Cardiac fibroblast (primary cell): ENCODE measurements around the gene ADARB2.

Experiments used
- DNase-seq, 2 donors: peaks; one replicate each; pipeline versions ENCODE4 v3.0.0 to v3.0.0-alpha.2; 2010; ENCODE audit warnings: low read depth in 2 of 2
- H3K4me3 ChIP-seq, 2 donors: replicated peaks in 1 of 2; 1 replicate in 1 of 2; 2 replicates in 1 of 2; pipeline ENCODE4 v1.5.1; 2011; ENCODE audit warnings: low read depth in 2 of 2, low read length in 2 of 2, mild to moderate bottlenecking in 2 of 2, moderate library complexity in 1 of 2
- TF ChIP-seq, protein P1 (sequence below): IDR thresholded peaks from one replicate; pipeline ENCODE4 v1.5.1; 2011; ENCODE audit warnings: low read depth, mild to moderate bottlenecking, low read length, inconsistent platforms

Gene ADARB2

DNA sequence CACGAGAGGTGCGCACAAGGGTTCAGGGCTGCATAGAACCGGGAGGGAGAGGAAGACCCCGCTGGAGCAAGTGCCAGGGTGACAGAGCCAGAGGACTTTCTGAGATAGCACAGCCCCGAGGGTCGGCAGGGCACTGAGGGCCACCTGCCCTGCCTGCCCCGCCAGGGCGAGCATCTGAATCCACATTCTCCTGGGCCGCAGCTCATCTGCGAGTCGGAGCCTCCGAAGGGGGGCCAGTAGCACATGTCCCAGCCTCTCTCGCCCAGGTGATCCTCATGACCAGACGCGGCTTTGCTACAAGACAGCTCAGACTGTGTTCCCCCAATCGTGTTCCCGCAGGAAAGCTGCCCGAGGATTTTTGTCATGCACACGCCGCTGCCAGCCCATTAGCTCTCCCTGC is 71.2 kb downstream of the ADARB2 start:
- no peak for DNase-seq
- TF ChIP-seq, protein P1, sequence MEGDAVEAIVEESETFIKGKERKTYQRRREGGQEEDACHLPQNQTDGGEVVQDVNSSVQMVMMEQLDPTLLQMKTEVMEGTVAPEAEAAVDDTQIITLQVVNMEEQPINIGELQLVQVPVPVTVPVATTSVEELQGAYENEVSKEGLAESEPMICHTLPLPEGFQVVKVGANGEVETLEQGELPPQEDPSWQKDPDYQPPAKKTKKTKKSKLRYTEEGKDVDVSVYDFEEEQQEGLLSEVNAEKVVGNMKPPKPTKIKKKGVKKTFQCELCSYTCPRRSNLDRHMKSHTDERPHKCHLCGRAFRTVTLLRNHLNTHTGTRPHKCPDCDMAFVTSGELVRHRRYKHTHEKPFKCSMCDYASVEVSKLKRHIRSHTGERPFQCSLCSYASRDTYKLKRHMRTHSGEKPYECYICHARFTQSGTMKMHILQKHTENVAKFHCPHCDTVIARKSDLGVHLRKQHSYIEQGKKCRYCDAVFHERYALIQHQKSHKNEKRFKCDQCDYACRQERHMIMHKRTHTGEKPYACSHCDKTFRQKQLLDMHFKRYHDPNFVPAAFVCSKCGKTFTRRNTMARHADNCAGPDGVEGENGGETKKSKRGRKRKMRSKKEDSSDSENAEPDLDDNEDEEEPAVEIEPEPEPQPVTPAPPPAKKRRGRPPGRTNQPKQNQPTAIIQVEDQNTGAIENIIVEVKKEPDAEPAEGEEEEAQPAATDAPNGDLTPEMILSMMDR = no peak
- no peak overlapping the region for H3K4me3 ChIP-seq

DNA sequence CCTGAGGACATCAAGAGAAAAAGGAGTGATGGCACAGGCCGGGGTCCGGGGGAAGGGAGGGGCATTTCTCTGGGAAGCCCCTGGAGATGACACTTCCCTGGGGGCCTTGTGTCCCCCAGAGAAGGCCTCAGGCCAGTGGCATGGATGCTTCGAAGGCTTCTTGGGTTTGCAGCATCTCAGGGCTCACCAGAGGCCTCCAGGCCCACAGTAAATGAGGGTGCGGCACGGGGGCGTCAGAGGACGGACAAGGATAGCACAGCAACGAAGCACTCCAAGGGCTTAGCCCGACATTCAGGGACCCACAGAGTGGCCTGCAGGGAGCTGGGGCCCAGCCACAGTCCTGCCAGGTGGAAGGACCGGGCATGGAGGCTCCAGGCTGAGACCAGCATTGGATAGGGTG is 71.6 kb downstream of the ADARB2 start:
- TF ChIP-seq, protein P1 = no peak
- DNase-seq = no peak
- no peak overlapping the region for H3K4me3 ChIP-seq

DNA sequence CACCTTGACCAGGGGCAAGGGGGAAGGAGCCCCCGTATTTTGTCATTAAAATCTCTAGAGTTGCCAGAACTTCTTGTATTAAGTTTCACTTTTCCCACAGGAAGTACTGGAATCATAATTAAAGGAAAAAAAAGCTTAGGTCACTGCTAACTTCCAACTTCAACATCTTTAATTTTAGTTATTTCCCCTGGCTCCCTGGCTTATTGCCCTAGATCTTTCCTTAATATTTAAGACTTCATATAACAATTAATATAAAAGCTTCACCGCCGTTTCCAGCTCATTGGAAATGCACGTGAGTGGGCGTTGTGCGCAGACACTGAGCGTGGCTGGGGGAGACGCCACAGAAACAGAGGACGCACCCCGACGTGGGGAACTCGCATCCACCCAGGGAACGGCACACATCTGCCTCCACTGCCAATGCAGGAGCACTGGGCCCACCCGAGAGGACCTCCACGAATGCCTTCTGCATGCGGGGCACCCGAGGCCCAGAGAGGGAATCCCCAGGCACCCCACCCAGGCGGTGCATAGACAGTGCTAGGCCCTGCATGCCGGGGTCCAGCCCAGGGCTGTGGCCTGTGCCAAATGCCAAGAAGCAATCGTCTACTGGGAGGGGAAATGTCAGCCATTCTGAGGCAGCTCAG is 72.2 kb downstream of the ADARB2 start:
- TF ChIP-seq, protein P1 = no peak
- no peak for DNase-seq
- H3K4me3 ChIP-seq = no peak overlapping the region

DNA sequence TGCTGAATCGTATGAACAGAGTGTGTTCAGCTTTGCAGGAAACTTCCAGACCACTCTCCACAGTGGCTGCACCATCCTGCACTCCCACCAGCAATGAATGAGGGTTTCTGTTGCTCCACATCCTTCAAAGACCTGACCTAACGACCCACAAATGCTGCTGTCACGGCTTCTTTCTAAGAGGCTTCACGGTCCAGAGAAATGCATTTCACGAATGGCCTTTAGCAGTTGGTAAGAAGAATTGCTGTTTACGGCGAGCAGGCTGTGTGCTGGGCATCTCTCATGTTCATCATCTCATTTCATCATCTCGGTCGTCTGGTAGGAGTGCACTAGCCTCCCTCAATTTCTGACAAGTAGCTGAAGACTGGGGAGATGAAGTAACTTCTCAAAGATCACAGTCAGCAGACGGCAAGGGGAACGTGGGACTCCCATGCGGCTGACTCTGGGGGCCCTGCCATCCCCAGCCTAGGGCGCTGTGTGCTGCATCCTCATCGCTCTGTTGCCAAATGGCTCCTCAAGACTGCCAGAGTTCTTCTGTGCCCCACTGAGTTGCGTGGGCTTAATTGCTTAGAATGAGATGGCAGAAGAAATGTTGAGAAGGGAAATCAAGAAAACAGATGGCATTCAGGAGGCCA is 72.9 kb downstream of the ADARB2 start:
- no peak for DNase-seq
- no peak overlapping the region for H3K4me3 ChIP-seq
- TF ChIP-seq, protein P1 = no peak

DNA sequence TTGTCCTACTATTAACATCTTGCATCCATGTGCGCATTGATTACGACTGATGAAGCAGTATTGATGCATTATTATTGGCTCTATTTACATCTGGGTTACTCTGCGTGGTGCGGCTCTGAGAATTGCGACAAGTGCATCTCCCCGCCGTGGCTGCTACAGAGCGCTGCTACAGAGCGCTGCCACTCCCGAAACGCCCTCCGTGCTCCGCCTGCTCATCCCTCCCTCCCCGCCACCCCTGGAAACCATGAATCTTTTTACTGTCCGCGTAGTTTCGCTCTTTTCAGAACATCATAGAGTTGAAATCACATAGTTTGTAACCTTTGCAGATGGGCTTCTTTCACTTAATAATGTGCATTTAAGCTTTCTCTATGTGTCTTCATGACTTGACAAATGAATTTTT is 74.1 kb downstream of the ADARB2 start:
- TF ChIP-seq, protein P1 = no peak
- no peak overlapping the region for H3K4me3 ChIP-seq
- no peak for DNase-seq

DNA sequence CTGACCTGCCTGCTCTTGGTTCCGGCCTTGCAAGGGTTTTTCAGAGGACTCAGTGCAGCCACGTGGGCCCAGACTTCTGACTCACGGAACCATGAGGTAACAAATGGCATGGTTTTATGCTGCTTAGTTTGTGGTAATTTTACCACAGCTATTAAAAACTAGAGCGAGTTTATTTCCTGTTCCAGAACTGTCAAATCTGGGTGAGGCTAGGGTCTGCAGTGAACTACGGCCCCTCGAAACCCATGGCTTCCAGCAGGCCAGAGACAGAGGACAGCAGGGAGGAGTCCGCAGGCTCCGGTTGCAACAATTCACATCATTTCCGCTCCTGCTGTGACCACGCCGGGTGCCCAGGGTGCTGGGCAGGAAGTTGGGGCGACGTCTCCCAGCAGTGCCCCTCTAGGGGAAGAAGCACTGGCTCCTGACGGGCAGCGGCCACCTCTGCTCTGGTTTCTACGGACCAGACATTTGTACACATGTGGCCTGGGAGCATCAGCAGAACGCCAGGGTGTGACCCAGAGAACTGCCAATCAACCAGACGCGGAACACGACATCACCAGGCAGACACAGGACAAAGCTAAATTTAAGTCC is 74.8 kb downstream of the ADARB2 start:
- no peak for DNase-seq
- TF ChIP-seq, protein P1 = no peak
- H3K4me3 ChIP-seq = no peak overlapping the region
